Body of pancreas (tissue), 4 donors: Measurements from ENCODE around the gene PRTN3. TPM values are rescaled to one million over a fixed set of nuclear protein-coding genes. Genes with fewer than 3 reads are reported as not detected.
A peak's percentile ranks its signal among the peaks of the same experiment; 100 is the strongest.

ENCODE experiments used
- ATAC-seq: fragments of 150-250 bp; one replicate; pipeline ENCODE4 v1.9.1; 2016
- DNase-seq, 4 donors: peaks; one replicate each; pipeline ENCODE4 v3.0.0-alpha.2; 2019
- H3K27ac ChIP-seq, 4 donors: fragments of 200-600 bp; sonication (generic); 1 replicate in 3 of 4; 2 replicates in 1 of 4; pipeline versions ENCODE4 v1.5.1 to v1.6.1; 2016 to 2019; ENCODE audit warnings: mild to moderate bottlenecking in 1 of 4, mixed read lengths in 1 of 4, moderate library complexity in 1 of 4
- H3K27me3 ChIP-seq, 2 donors: fragments of 200-600 bp; sonication (generic); one replicate each; pipeline ENCODE4 v1.6.0; 2016; ENCODE audit warnings: mild to moderate bottlenecking in 1 of 2
- H3K36me3 ChIP-seq, 2 donors: fragments of 200-600 bp; sonication (generic); replicated peaks in 1 of 2; 2 replicates each; pipeline ENCODE4 v1.5.1; 2016; ENCODE audit warnings: low read depth in 2 of 2; ENCODE audit not compliant: insufficient read depth in 1 of 2
- H3K4me1 ChIP-seq: fragments of 200-600 bp; sonication (generic); one replicate; pipeline ENCODE4 v1.6.0; 2016
- H3K4me3 ChIP-seq, 2 donors: fragments of 200-600 bp; sonication (generic); 1 replicate in 1 of 2; 2 replicates in 1 of 2; pipeline ENCODE4 v1.5.1; 2016 to 2019
- H3K9me3 ChIP-seq, 3 donors: fragments of 200-600 bp; sonication (generic); 1 replicate in 2 of 3; 2 replicates in 1 of 3; pipeline ENCODE4 v1.5.1; 2016
- POLR2A ChIP-seq, 3 donors: fragments of 450-650 bp; IDR thresholded peaks; one replicate each; pipeline ENCODE4 v1.6.1; 2016; ENCODE audit warnings: antibody characterized with exemption in 3 of 3, mild to moderate bottlenecking in 2 of 3
- WGBS, 2 donors: methylation state at CpG; one replicate each; pipeline ENCODE4 v1.1.5; 2017; 5-methylcytosine and 5-hydroxymethylcytosine counted together
- intact Hi-C: fragments of 100-400 bp; cut with DNase I; formaldehyde crosslinking; loops from one replicate; pipeline ENCODE4 v1.15.1; 2023
- total RNA-seq, 2 donors: library from RNA; depleted of rRNA; stranded (reverse); fragments of >200 nt; gene quantifications; one replicate each; pipeline ENCODE4 v1.1.0, GENCODE V29; 2016
- TF ChIP-seq, protein P1 (sequence below), 7 experiments: fragments of 450-650 bp in 4 of 7; fragments of 200-600 bp in 3 of 7; sonication (generic) in 3 of 7; IDR thresholded peaks; one replicate each; pipeline ENCODE4 v1.5.1; 2016 to 2019; ENCODE audit warnings: antibody characterized with exemption in 7 of 7

Gene PRTN3
- total RNA-seq, 2 donors from 2014 or later, result 0.99 TPM; not detected in 1

DNA sequence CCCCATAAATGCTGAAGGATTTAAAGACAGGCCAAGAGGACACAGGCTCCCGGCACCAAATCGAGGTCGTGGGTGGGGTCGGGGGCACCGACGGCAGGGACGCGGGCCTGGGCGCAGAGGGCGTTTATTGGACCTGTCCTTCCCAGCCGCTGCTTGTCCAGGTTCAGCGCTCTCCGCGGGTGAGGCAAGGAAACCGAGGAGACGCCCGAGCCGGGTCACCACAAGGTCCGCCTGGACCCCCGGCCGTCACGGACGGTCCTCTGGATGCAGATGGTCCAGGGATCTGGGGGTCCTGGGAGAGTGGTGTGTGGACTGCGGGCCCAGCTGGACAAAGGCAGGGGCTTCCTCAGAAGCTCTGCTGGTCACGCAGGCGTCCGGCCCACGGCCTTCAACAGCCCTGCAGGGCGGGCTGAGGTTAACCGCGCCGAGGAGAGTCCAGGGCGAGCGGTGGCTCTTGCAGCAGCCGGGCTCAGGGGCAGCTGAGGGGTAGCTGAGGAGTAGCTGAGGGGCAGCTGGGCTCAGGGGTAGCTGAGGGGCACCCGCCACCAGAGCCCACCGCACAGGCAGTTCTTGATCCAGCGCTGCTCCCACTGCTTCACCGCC is 27.2 kb downstream of the PRTN3 start:
- no peak overlapping the region for H3K27ac ChIP-seq
- H3K36me3 ChIP-seq, result peaks cover 2 to 8% of the 10 kb centered on the region in 2 donors
- H3K9me3 ChIP-seq, result no peaks in the 10 kb centered on the region
- intact Hi-C loops, result no loop called here
- no peak overlapping the region for H3K4me3 ChIP-seq
- H3K27me3 ChIP-seq, result no peaks in the 10 kb centered on the region
- DNase-seq, result no peak
- ATAC-seq, result no peak
- peaks cover 17% of the 10 kb centered on the region for H3K4me1 ChIP-seq
- no peak for TF ChIP-seq POLR2A (IDR thresholded peaks at IDR 0.05)
- TF ChIP-seq, protein P1, sequence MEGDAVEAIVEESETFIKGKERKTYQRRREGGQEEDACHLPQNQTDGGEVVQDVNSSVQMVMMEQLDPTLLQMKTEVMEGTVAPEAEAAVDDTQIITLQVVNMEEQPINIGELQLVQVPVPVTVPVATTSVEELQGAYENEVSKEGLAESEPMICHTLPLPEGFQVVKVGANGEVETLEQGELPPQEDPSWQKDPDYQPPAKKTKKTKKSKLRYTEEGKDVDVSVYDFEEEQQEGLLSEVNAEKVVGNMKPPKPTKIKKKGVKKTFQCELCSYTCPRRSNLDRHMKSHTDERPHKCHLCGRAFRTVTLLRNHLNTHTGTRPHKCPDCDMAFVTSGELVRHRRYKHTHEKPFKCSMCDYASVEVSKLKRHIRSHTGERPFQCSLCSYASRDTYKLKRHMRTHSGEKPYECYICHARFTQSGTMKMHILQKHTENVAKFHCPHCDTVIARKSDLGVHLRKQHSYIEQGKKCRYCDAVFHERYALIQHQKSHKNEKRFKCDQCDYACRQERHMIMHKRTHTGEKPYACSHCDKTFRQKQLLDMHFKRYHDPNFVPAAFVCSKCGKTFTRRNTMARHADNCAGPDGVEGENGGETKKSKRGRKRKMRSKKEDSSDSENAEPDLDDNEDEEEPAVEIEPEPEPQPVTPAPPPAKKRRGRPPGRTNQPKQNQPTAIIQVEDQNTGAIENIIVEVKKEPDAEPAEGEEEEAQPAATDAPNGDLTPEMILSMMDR (IDR thresholded peaks at IDR 0.05), result no peak
- 95 to 98% methylated on average over 14 to 31 of the region's 39 CpGs for whole genome bisulfite sequencing, 2 donors

DNA sequence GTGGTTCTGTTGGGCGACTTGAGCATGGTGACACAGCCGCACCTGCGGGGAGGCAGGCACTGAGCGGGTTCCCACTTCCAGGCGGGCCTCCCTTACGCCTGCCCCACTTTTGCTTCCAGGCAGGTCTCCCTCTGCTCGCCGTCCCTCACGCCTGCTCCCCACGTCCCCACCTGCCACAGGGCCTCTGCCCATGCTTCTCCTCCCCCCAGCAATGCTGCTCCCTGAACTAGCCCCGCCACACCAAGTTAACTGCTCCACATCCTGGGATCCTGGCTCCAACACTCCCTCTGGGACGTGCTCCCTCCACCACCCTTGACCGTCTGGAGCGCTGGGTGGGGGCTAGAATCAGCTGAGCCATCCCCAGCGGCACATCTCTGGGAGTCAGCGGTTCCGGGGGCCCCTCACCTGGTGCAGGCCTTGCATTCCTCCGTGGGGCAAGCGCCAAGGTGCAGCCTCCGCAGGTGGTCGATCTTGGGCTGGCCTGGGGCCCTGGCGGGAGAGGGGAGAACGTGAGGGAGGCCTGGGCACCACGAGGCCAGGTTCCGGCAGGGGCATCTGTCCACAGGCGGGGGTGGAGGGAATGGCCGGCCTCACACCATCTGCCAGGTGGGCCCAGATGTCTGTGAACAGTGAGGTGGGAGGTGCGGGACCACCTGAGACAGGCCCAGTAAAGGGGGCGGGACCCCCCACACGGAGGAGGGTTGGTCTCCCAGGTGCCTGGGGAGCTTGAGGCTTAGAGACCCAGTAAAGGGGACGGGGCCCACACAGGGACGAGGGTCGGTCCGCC is 27.9 kb downstream of the PRTN3 start:
- H3K27ac ChIP-seq, result no peak overlapping the region
- intact Hi-C loops, result no loop called here
- TF ChIP-seq POLR2A (IDR thresholded peaks at IDR 0.05), result no peak
- TF ChIP-seq, protein P1 (IDR thresholded peaks at IDR 0.05), result no peak
- ATAC-seq, result no peak
- no peak overlapping the region for H3K4me3 ChIP-seq
- WGBS, 2 donors, result 93 to 95% methylated on average over 29 to 30 of the region's 34 CpGs
- no peaks in the 10 kb centered on the region for H3K9me3 ChIP-seq
- peaks cover 11% of the 10 kb centered on the region for H3K4me1 ChIP-seq
- peaks cover 2 to 8% of the 10 kb centered on the region in 2 donors for H3K36me3 ChIP-seq
- DNase-seq, result no peak
- H3K27me3 ChIP-seq, result no peaks in the 10 kb centered on the region

DNA sequence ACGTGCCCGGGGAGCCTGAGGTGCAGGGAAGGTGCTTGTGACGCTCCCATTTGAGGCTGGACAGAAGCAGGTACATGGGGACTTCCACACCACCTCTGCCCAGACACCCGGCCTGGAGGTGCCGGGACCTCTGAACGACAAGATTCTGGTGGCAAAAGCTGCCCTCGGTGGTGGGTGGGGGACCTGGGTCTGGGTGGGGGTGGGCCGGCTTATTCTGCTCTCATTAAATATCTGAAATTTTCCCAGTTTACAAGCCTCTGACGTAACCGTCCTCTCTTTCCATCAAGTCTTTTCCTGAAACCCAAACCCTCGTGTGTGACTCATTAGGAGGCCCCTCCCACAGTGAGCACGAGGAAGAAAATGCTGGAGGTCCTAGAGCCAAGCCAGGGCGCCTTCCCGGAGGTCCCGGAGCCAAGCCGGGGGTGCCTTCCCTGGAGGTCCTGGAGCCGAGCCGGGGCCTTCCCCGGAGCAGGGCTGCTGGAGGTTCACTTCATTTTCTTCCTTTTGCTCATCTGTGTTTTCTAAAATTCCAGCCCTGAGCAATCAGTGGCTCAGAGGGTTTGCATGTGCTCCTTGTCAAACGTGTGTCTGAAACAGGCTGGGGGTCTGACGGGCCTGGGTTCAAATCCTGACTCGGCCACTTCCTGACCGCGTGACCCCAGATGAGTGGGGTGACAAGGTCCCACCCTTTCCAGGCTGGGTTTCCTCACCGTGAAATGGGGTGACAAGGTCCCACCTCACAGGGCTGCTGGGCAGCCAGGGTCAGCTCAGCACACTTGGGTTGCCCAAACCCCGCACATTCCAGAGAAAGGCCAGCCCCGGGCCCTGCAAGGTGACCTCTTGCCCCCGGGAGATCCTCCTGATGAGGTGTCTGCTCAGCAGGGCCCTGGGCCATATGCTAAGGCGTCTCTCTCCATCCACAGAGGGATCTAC is 28.7 kb downstream of the PRTN3 start:
- no peaks in the 10 kb centered on the region for H3K9me3 ChIP-seq
- H3K4me1 ChIP-seq, result peaks cover 3% of the 10 kb centered on the region
- peak overlapping the region in 1 of 4 donors; percentile 30 for H3K27ac ChIP-seq
- DNase-seq, result peak in 3 of 4 donors; percentile 40 to 62 (median 54)
- no peak overlapping the region for H3K4me3 ChIP-seq
- intact Hi-C loops, result no loop called here
- 83 to 85% methylated on average over 24 to 29 of the region's 29 CpGs for WGBS, 2 donors
- TF ChIP-seq POLR2A (IDR thresholded peaks at IDR 0.05), result no peak
- TF ChIP-seq, protein P1 (IDR thresholded peaks at IDR 0.05), result no peak
- ATAC-seq, result peak; percentile 25
- no peaks in the 10 kb centered on the region for H3K27me3 ChIP-seq
- H3K36me3 ChIP-seq, result peaks cover 2 to 8% of the 10 kb centered on the region in 2 donors

DNA sequence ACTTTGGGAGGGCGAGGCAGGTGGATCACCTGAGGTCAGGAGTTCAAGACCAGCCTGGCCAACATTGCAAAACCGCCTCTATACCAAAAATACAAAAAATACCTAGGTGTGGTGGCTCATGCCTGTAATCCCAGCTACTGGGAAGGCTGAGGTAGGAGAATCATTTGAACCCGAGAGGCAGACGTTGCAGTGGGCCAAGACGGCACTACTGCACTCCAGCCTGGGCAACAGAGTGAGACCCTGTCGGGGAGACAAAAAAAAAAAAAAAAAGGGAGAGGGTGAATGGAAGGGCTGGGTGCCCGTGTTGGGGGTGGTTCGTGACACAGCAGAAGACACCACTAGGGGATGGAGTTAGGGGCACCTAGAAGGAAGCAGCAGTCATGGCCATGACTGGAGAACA is 29.5 kb downstream of the PRTN3 start:
- Histone ChIP-seq H3K36me3 (peaks cover 2 to 8% of the 10 kb centered on the region in 2 donors), H3K4me3 (no peak overlapping the region), H3K27ac (peak overlapping the region in 1 of 4 donors; percentile 30), H3K4me1 (peaks cover 3% of the 10 kb centered on the region), H3K27me3 (no peaks in the 10 kb centered on the region), H3K9me3 (no peaks in the 10 kb centered on the region)
- intact Hi-C loops, result no loop called here
- 92 to 97% methylated on average over 8 of the region's 8 CpGs for WGBS, 2 donors
- TF ChIP-seq, protein P1 (IDR thresholded peaks at IDR 0.05), result no peak
- no peak for DNase-seq
- ATAC-seq, result no peak
